IMR-90 (cell line): Measurements from ENCODE around the gene ITSN2. TPM values are rescaled to one million over a fixed set of nuclear protein-coding genes. Genes with fewer than 3 reads are reported as not detected.

Experiments
- ATAC-seq: fragments of 200-7000 bp; cut with Tn5 transposase; 2 replicates; pipeline ENCODE4 v1.9.1; 2020; ENCODE audit warnings: low read depth, mild to moderate bottlenecking, moderate library complexity
- BruUV-seq: library from RNA; stranded (reverse); fragments of 400-500 nt; replicated peaks from 2 replicates; lab custom pipeline; 2021; lab: Mats Ljungman, UMichigan
- CTCF ChIA-PET: fragments of 300-600 bp; formaldehyde crosslinking; extraction: SDS; loops from one replicate; lab custom pipeline; 2021; ENCODE audit warnings: antibody characterized with exemption; lab: Yijun Ruan, JAX
- POLR2A ChIA-PET: fragments of 300-600 bp; sonication (Branson Sonifier 250); formaldehyde crosslinking; loops from one replicate; lab custom pipeline; 2022; ENCODE audit warnings: antibody characterized with exemption; ENCODE audit not compliant: unreplicated experiment; lab: Charles Lee
- DNase-seq: peaks from one replicate; pipeline ENCODE4 v3.0.0; 2013
- H2AFZ ChIP-seq: replicated peaks from 2 replicates; pipeline ENCODE3; 2013; ENCODE audit warnings: low read length, mild to moderate bottlenecking; ENCODE audit not compliant: poor library complexity
- H2AK5ac ChIP-seq: 2 replicates; pipeline ENCODE4 v1.6.1; 2013; ENCODE audit warnings: low read depth, low read length, inconsistent platforms
- H2AK9ac ChIP-seq: replicated peaks from 2 replicates; pipeline ENCODE3; 2013; ENCODE audit warnings: mild to moderate bottlenecking, low read depth, low read length, moderate library complexity; ENCODE audit not compliant: poor library complexity
- H2BK120ac ChIP-seq: 2 replicates; pipeline ENCODE4 v1.6.1; 2013; ENCODE audit warnings: low read depth, low read length, inconsistent platforms
- H2BK15ac ChIP-seq: 3 replicates; pipeline ENCODE4 v1.6.1; 2013; ENCODE audit warnings: low read depth, low read length, inconsistent platforms
- H2BK20ac ChIP-seq: 2 replicates; pipeline ENCODE4 v1.6.1; 2013; ENCODE audit warnings: low read depth, mild to moderate bottlenecking, inconsistent platforms, low read length, moderate library complexity
- H2BK5ac ChIP-seq: 2 replicates; pipeline ENCODE4 v1.6.1; 2013; ENCODE audit warnings: mild to moderate bottlenecking, low read depth, low read length, inconsistent platforms; ENCODE audit not compliant: poor library complexity, severe bottlenecking
- H3K14ac ChIP-seq: replicated peaks from 2 replicates; pipeline ENCODE4 v1.6.1; 2013; ENCODE audit warnings: low read depth, low read length, inconsistent platforms
- H3K18ac ChIP-seq: 2 replicates; pipeline ENCODE4 v1.6.1; 2013; ENCODE audit warnings: low read depth, low read length, control low read depth
- H3K23ac ChIP-seq: 2 replicates; pipeline ENCODE4 v1.6.1; 2013; ENCODE audit warnings: low read depth, low read length, inconsistent platforms
- H3K27ac ChIP-seq: 2 replicates; pipeline ENCODE4 v1.5.1; 2013; ENCODE audit warnings: mild to moderate bottlenecking, control low read depth, low read length; ENCODE audit not compliant: insufficient read depth
- H3K27me3 ChIP-seq: 2 replicates; pipeline ENCODE4 v1.6.1; 2013; ENCODE audit warnings: low read length; ENCODE audit not compliant: control insufficient read depth, insufficient read depth
- H3K36me3 ChIP-seq: 2 replicates; pipeline ENCODE4 v1.6.1; 2013; ENCODE audit warnings: low read length, mixed read lengths; ENCODE audit not compliant: control insufficient read depth, insufficient read depth
- H3K4ac ChIP-seq: 2 replicates; pipeline ENCODE4 v1.6.1; 2013; ENCODE audit warnings: low read depth, low read length, inconsistent platforms
- H3K4me1 ChIP-seq: 2 replicates; pipeline ENCODE4 v1.6.1; 2013; ENCODE audit warnings: low read length, mixed read lengths; ENCODE audit not compliant: control insufficient read depth, insufficient read depth
- H3K4me2 ChIP-seq: 2 replicates; pipeline ENCODE4 v1.6.1; 2013; ENCODE audit warnings: low read depth, mild to moderate bottlenecking, control low read depth, low read length, moderate library complexity
- H3K4me3 ChIP-seq: 2 replicates; pipeline ENCODE4 v1.5.1; 2013; ENCODE audit warnings: low read depth, mild to moderate bottlenecking, control low read depth, low read length, moderate library complexity; ENCODE audit not compliant: insufficient read depth
- H3K56ac ChIP-seq: 2 replicates; pipeline ENCODE4 v1.6.1; 2013; ENCODE audit warnings: low read length, inconsistent platforms; ENCODE audit not compliant: insufficient read depth; ENCODE audit errors: extremely low read depth
- H3K79me1 ChIP-seq, 2 experiments: 2 replicates each; pipeline ENCODE4 v1.6.1; 2013; ENCODE audit warnings: low read length in 2 of 2, inconsistent platforms in 1 of 2, low read depth in 1 of 2
- H3K9ac ChIP-seq: 2 replicates; pipeline ENCODE4 v1.6.1; 2013; ENCODE audit warnings: low read depth, low read length, control low read depth
- H3K9me1 ChIP-seq: 2 replicates; pipeline ENCODE4 v1.6.1; 2013; ENCODE audit warnings: low read length, inconsistent platforms; ENCODE audit not compliant: insufficient read depth
- H3K9me3 ChIP-seq: 2 replicates; pipeline ENCODE4 v1.6.1; 2013; ENCODE audit warnings: low read length; ENCODE audit not compliant: control insufficient read depth, insufficient read depth
- H4K20me1 ChIP-seq: 2 replicates; pipeline ENCODE4 v1.6.1; 2013; ENCODE audit warnings: low read length, inconsistent platforms; ENCODE audit not compliant: insufficient read depth
- H4K5ac ChIP-seq: 2 replicates; pipeline ENCODE4 v1.6.1; 2013; ENCODE audit warnings: mild to moderate bottlenecking, low read depth, low read length, control low read depth
- H4K8ac ChIP-seq, 2 experiments: 2 replicates each; pipeline ENCODE4 v1.6.1; 2013; ENCODE audit warnings: low read depth in 2 of 2, low read length in 2 of 2, control low read depth in 1 of 2, inconsistent platforms in 1 of 2
- H4K91ac ChIP-seq: 2 replicates; pipeline ENCODE4 v1.6.1; 2013; ENCODE audit warnings: low read depth, low read length, inconsistent platforms; ENCODE audit not compliant: insufficient read depth
- CEBPB ChIP-seq: IDR thresholded peaks from 2 replicates; pipeline ENCODE4 v1.6.1; 2012; ENCODE audit warnings: low read depth, low read length, improper control_type of control experiment
- CHD1 ChIP-seq: IDR thresholded peaks from 2 replicates; pipeline ENCODE4 v1.6.1; 2012; ENCODE audit warnings: low read depth, low read length, improper control_type of control experiment
- FOS ChIP-seq: fragments of 150-350 bp; IDR thresholded peaks from 2 replicates; pipeline ENCODE4 v1.6.1; 2016; ENCODE audit warnings: low read depth, low read length
- MAFK ChIP-seq: IDR thresholded peaks from 2 replicates; pipeline ENCODE4 v1.6.1; 2012; ENCODE audit warnings: low read depth, low read length, improper control_type of control experiment
- NFE2L2 ChIP-seq: fragments of 150-350 bp; IDR thresholded peaks from 2 replicates; pipeline ENCODE4 v1.6.1; 2016; ENCODE audit warnings: low read depth, mild to moderate bottlenecking, low read length
- POLR2A ChIP-seq: IDR thresholded peaks from 2 replicates; pipeline ENCODE4 v1.6.1; 2012; ENCODE audit warnings: mild to moderate bottlenecking, low read depth, low read length
- RAD21 ChIP-seq: IDR thresholded peaks from 2 replicates; pipeline ENCODE4 v1.6.1; 2012; ENCODE audit warnings: low read length, improper control_type of control experiment
- SMC3 ChIP-seq: fragments of 150-350 bp; IDR thresholded peaks from 2 replicates; pipeline ENCODE4 v1.6.1; 2016; ENCODE audit warnings: low read depth, mild to moderate bottlenecking, antibody characterized with exemption, low read length, moderate library complexity
- WGBS, 2 experiments: methylation state at CpG; one replicate each; pipeline versions ENCODE4 v1.1.5 to v1.1.7; 2013; ENCODE audit warnings: missing lambda C conversion rate in 2 of 2; ENCODE audit not compliant: insufficient read length in 1 of 2; ENCODE audit errors: extremely low coverage in 2 of 2; 5-methylcytosine and 5-hydroxymethylcytosine counted together
- dilution Hi-C: fragments of 300-500 bp; cut with HindIII; formaldehyde crosslinking; loops from one replicate; pipeline ENCODE4 v1.14.3; 2018; ENCODE audit warnings: low sequenced_read_pairs; ENCODE audit not compliant: unreplicated experiment
- in situ Hi-C: fragments of 300-500 bp; cut with MboI; formaldehyde crosslinking; loops from 3 replicates; pipeline ENCODE4 v1.14.3; 2019; ENCODE audit warnings: low sequenced_read_pairs, inconsistent platforms, mixed read lengths
- intact Hi-C: fragments of 100-400 bp; cut with micrococcal nuclease; formaldehyde crosslinking; loops from 2 replicates; pipeline ENCODE4 v1.10.0; 2022
- polyA plus RNA-seq, 3 experiments: library from polyadenylated mRNA; depleted of rRNA; stranded (reverse); fragments of >200 nt; gene quantifications; 2 replicates each; pipeline ENCODE4 v1.2.3, GENCODE V29; 2012; ENCODE audit warnings: low replicate concordance in 1 of 3
- total RNA-seq: library from RNA; depleted of rRNA; stranded (reverse); fragments of >200 nt; gene quantifications from 2 replicates; pipeline ENCODE4 v1.2.3, GENCODE V29; 2012
- TF ChIP-seq, protein P1 (sequence below): fragments of 150-350 bp; IDR thresholded peaks from 2 replicates; pipeline ENCODE4 v1.6.1; 2016; ENCODE audit warnings: low read depth, mild to moderate bottlenecking, low read length, moderate library complexity, borderline replicate concordance
- TF ChIP-seq, protein P2 (sequence below): conservative IDR thresholded peaks from 2 replicates; pipeline ENCODE4 v1.5.1; 2012; ENCODE audit warnings: mild to moderate bottlenecking, low read depth, low read length, improper control_type of control experiment
- TF ChIP-seq, protein P3 (sequence below): fragments of 150-350 bp; IDR thresholded peaks from 2 replicates; pipeline ENCODE4 v1.6.1; 2017; ENCODE audit warnings: mild to moderate bottlenecking, antibody characterized with exemption, low read length, low read depth

ITSN2 gene
- total and polyA plus RNA-seq, 2 of the 4 experiments (the other 2 are of a cell fraction): 10.7 to 17.2 TPM

DNA sequence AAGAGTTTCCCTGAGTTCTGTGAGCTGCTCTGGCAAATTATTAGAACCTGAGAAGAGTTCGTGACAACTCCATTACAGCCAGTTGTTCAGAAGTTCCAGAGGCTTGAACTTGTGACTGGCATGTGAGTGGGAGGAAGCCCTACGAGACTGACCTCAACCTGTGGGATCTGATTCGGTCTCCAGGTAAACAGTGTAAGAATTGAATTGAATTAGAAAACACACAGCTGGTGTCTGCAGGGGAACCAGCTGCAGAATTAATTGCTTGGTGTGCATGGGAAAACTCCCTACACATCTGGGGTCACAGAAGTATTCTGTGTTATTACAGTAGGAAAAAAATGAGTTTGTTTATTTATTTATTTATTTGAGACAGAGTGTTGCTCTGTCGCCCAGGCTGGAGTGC lies 14.0 kb upstream of the ITSN2 start:
- H4K5ac ChIP-seq: no peak overlapping the region
- H3K9ac ChIP-seq: no peak overlapping the region
- H3K14ac ChIP-seq: no peak overlapping the region
- no peak overlapping the region for H3K4me2 ChIP-seq
- no peak overlapping the region for H3K18ac ChIP-seq
- no CpG with 5 or more reads among the region's 4 CpGs for WGBS, 2 experiments
- H2BK120ac ChIP-seq: no peak overlapping the region
- no peaks in the 10 kb centered on the region for H3K4me1 ChIP-seq
- H3K27me3 ChIP-seq: 0 out of 2 replicates have a peak, but pooled peaks cover 1% of the 10 kb centered on the region
- H4K91ac ChIP-seq: no peak overlapping the region
- H3K4me3 ChIP-seq: no peak overlapping the region
- ATAC-seq: no peak
- H3K36me3 ChIP-seq: no peaks in the 10 kb centered on the region
- no peak overlapping the region for H2BK20ac ChIP-seq
- intact Hi-C loops (no loop called here), in situ Hi-C loops (no loop called here), dilution Hi-C loops (no loop called here)
- H3K79me1 ChIP-seq: no peaks in the 10 kb centered on the region
- H3K9me1 ChIP-seq: no peaks in the 10 kb centered on the region
- ChIA-PET CTCF (no interaction called here), POLR2A (no interaction called here)
- H4K8ac ChIP-seq: no peak overlapping the region
- H3K27ac ChIP-seq: no peak overlapping the region
- H2AFZ ChIP-seq: no peak overlapping the region
- no peak for DNase-seq
- TF ChIP-seq, protein P1, sequence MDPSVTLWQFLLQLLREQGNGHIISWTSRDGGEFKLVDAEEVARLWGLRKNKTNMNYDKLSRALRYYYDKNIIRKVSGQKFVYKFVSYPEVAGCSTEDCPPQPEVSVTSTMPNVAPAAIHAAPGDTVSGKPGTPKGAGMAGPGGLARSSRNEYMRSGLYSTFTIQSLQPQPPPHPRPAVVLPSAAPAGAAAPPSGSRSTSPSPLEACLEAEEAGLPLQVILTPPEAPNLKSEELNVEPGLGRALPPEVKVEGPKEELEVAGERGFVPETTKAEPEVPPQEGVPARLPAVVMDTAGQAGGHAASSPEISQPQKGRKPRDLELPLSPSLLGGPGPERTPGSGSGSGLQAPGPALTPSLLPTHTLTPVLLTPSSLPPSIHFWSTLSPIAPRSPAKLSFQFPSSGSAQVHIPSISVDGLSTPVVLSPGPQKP: no peak
- TF ChIP-seq, protein P2, sequence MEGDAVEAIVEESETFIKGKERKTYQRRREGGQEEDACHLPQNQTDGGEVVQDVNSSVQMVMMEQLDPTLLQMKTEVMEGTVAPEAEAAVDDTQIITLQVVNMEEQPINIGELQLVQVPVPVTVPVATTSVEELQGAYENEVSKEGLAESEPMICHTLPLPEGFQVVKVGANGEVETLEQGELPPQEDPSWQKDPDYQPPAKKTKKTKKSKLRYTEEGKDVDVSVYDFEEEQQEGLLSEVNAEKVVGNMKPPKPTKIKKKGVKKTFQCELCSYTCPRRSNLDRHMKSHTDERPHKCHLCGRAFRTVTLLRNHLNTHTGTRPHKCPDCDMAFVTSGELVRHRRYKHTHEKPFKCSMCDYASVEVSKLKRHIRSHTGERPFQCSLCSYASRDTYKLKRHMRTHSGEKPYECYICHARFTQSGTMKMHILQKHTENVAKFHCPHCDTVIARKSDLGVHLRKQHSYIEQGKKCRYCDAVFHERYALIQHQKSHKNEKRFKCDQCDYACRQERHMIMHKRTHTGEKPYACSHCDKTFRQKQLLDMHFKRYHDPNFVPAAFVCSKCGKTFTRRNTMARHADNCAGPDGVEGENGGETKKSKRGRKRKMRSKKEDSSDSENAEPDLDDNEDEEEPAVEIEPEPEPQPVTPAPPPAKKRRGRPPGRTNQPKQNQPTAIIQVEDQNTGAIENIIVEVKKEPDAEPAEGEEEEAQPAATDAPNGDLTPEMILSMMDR: no peak
- TF ChIP-seq FOS (no peak), RAD21 (no peak), CEBPB (no peak), MAFK (no peak), CHD1 (no peak), SMC3 (no peak), POLR2A (no peak), NFE2L2 (no peak)
- TF ChIP-seq, protein P3, sequence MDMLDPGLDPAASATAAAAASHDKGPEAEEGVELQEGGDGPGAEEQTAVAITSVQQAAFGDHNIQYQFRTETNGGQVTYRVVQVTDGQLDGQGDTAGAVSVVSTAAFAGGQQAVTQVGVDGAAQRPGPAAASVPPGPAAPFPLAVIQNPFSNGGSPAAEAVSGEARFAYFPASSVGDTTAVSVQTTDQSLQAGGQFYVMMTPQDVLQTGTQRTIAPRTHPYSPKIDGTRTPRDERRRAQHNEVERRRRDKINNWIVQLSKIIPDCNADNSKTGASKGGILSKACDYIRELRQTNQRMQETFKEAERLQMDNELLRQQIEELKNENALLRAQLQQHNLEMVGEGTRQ: no peak
- H3K4ac ChIP-seq: no peak overlapping the region
- no peaks in the 10 kb centered on the region for H4K20me1 ChIP-seq
- H2BK5ac ChIP-seq: no peak overlapping the region
- H3K23ac ChIP-seq: no peak overlapping the region
- H3K9me3 ChIP-seq: no peaks in the 10 kb centered on the region
- BruUV-seq: no TSS peak
- no peak overlapping the region for H2AK9ac ChIP-seq
- no peak overlapping the region for H2BK15ac ChIP-seq
- no peak overlapping the region for H2AK5ac ChIP-seq
- H3K56ac ChIP-seq: no peak overlapping the region
